Left ventricle myocardium inferior (tissue), 1 donor: ENCODE measurements around the gene SLFN13. TPM values are rescaled to one million over a fixed set of nuclear protein-coding genes. Genes with fewer than 3 reads are reported as not detected.
A peak's percentile ranks its signal among the peaks of the same experiment; 100 is the strongest.

Source experiments
- DNase-seq: peaks from one replicate; pipeline ENCODE4 v3.0.0-alpha.2; 2020
- H3K27ac ChIP-seq: fragments of 200-600 bp; replicated peaks from 2 replicates; pipeline ENCODE4 v1.8.0; 2021
- H3K27me3 ChIP-seq: fragments of 200-600 bp; 2 replicates; pipeline ENCODE4 v1.8.0; 2021; ENCODE audit warnings: low read depth
- H3K36me3 ChIP-seq: fragments of 200-600 bp; 2 replicates; pipeline ENCODE4 v1.8.0; 2021
- H3K4me1 ChIP-seq: fragments of 200-600 bp; 2 replicates; pipeline ENCODE4 v1.8.0; 2021
- H3K4me3 ChIP-seq: fragments of 200-600 bp; 2 replicates; pipeline ENCODE4 v1.8.0; 2021; ENCODE audit warnings: mild to moderate bottlenecking, moderate library complexity
- H3K9me3 ChIP-seq: fragments of 200-600 bp; replicated peaks from 2 replicates; pipeline ENCODE4 v1.8.0; 2021
- intact Hi-C: fragments of 100-400 bp; cut with micrococcal nuclease; formaldehyde crosslinking; loops from one replicate; pipeline ENCODE4 v1.11.0; 2022
- total RNA-seq: library from RNA; stranded (reverse); fragmentation: NEBNext Ultra II Directional; extraction: Animal tissue kit (Norgen Biotek cat#: 25700); gene quantifications from one replicate; pipeline ENCODE4 v1.2.1, GENCODE V29; 2021
- TF ChIP-seq, protein P1 (sequence below): fragments of 200-600 bp; IDR thresholded peaks from 2 replicates; pipeline ENCODE4 v1.8.0; 2021; ENCODE audit warnings: antibody characterized with exemption, mild to moderate bottlenecking, borderline replicate concordance
- donor health status: DM: no; HTN: yes; CAD: no; lungs with severe emphysema.

Gene SLFN13
- total RNA-seq, 1 donor from 2014 or later, result 3.4 TPM

DNA sequence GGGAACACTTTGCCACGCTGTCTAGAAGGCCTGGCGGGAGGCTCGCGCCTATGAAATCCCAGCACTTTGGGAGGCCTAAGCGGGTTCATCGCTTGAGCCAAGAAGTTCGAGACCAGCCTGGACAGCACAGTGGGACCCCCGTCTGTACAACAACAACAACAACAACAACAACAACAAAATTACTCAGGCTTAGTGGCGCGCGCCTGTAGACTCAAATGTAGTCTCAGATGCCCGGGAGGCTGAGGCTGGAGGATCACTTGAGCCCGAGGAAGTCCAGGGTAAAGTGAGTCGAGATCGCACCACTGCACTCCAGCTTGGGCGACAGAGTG lies 297 bp upstream of the SLFN13 start:
- H3K27me3 ChIP-seq, result peaks cover 58% of the 10 kb centered on the region

DNA sequence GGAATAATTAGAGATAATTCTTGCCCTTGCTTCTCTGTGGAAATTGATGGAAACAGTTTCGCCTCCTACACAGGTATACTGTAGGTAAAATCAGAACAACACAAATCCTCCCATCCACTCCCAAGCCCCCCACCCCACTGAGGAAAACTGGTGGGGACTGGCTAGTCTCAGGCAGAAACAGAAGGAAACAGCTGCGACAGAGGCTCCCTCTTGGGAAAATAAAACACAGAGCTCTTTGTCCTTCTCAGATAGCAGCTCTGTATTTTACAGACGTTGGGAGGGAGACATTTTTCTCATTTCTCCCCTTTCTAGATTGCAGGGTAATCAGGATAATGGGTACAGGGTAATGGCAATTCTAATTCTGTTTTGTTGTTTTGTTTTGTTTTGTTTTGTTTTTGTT lies 1.1 kb downstream of the SLFN13 start:
- H3K27ac ChIP-seq, result peak overlapping the region; percentile 72
- no peak for DNase-seq
- peaks cover 57% of the 10 kb centered on the region for H3K27me3 ChIP-seq
- H3K36me3 ChIP-seq, result no peaks in the 10 kb centered on the region
- TF ChIP-seq, protein P1, sequence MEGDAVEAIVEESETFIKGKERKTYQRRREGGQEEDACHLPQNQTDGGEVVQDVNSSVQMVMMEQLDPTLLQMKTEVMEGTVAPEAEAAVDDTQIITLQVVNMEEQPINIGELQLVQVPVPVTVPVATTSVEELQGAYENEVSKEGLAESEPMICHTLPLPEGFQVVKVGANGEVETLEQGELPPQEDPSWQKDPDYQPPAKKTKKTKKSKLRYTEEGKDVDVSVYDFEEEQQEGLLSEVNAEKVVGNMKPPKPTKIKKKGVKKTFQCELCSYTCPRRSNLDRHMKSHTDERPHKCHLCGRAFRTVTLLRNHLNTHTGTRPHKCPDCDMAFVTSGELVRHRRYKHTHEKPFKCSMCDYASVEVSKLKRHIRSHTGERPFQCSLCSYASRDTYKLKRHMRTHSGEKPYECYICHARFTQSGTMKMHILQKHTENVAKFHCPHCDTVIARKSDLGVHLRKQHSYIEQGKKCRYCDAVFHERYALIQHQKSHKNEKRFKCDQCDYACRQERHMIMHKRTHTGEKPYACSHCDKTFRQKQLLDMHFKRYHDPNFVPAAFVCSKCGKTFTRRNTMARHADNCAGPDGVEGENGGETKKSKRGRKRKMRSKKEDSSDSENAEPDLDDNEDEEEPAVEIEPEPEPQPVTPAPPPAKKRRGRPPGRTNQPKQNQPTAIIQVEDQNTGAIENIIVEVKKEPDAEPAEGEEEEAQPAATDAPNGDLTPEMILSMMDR, result no peak
- intact Hi-C loops, result no loop called here
- peaks cover 25% of the 10 kb centered on the region for H3K4me1 ChIP-seq
- peak overlapping the region; percentile 70 for H3K4me3 ChIP-seq
- H3K9me3 ChIP-seq, result no peaks in the 10 kb centered on the region

More for the DNA sequence above, 297 bp upstream of the SLFN13 start:
- H3K27ac ChIP-seq, result peak overlapping the region; percentile 72
- H3K9me3 ChIP-seq, result no peaks in the 10 kb centered on the region
- H3K36me3 ChIP-seq, result no peaks in the 10 kb centered on the region
- intact Hi-C loops, result no loop called here
- DNase-seq, result no peak
- H3K4me1 ChIP-seq, result peaks cover 25% of the 10 kb centered on the region
- TF ChIP-seq, protein P1, result no peak
- peak overlapping the region; percentile 70 for H3K4me3 ChIP-seq

DNA sequence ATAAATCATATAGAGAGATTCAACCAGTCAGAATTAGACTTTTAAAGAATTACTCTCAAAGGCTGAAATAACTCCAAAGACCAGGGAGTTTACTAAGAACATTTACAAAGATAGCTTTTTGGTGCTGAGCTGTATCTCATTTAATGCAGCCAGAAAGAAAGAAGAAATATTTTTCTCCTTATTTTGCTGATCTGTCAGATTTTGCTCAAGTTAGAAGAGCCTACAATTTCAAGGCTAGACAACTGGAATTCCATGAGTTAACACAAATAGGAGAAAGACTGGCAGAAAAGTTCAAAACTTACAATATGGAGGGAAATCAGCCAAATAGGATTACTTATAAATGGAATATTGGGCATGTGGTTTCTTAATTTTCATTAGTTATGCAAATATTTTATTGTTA lies 10.1 kb downstream of the SLFN13 start:
- H3K4me1 ChIP-seq, result peaks cover 12% of the 10 kb centered on the region
- TF ChIP-seq, protein P1, result no peak
- intact Hi-C loops, result no loop called here
- H3K4me3 ChIP-seq, result no peak overlapping the region
- H3K27me3 ChIP-seq, result no peaks in the 10 kb centered on the region
- no peak for DNase-seq
- H3K9me3 ChIP-seq, result no peaks in the 10 kb centered on the region
- no peaks in the 10 kb centered on the region for H3K36me3 ChIP-seq
- no peak overlapping the region for H3K27ac ChIP-seq

DNA sequence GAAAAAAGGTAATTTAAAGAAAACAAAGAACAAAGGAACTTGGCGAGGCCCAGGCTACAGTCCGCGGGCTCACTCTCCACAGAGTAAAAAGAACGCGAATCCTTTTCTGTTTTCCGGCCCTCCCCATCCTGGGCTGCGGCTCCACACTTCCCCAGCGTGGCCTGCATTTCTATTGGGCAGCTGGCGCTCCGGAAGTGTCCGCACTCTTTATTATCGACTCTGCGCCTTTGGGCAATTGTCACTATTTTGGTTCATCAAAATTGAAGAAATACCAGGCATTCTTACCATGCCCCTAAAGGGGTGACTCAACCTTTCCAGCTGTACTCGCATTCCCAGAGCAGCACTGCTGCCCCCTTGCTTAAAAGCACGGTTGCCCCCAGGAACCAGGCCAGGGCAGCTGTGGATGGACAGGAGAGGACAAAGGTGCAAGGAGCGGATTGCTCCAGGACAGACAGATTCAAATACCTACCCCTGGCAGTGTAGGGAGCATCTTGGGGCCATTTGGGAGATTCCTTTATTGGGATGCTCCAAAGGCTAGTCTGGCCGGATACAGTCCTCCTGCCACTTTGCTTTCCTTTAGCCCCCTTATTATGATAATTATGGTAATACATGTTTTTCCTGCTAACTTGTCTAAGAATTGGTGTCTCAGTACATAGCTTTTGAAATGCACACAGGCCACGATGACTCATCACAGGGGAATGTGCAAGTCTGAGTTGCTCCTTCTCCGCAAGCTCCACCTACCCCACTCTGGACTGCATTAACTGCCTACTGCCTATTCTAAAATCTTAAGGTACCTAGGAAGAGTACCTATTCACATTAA lies 15.3 kb downstream of the SLFN13 start:
- Histone ChIP-seq H3K27me3 (no peaks in the 10 kb centered on the region), H3K27ac (peak overlapping the region; percentile 93), H3K4me1 (peaks cover 34% of the 10 kb centered on the region), H3K36me3 (no peaks in the 10 kb centered on the region), H3K9me3 (no peaks in the 10 kb centered on the region), H3K4me3 (peak overlapping the region; percentile 70)
- TF ChIP-seq, protein P1, result peak; percentile 37
- intact Hi-C loops, result loop anchor here (2.0 kb wide), 1 partner anchor 120 kb away; no protein-coding TSS in a partner anchor
- DNase-seq, result peak; percentile 56

- intact Hi-C loops, result loop anchor here (2.0 kb wide), 1 partner anchor 120 kb away; no protein-coding TSS in a partner anchor
- Histone ChIP-seq H3K9me3 (no peaks in the 10 kb centered on the region), H3K4me3 (peak within 1 kb of the TSS; percentile 70), H3K4me1 (peaks cover 34% of the 10 kb centered on the region), H3K27me3 (no peaks in the 10 kb centered on the region), H3K36me3 (no peaks in the 10 kb centered on the region), H3K27ac (peak within 1 kb of the TSS; percentile 93)
- TF ChIP-seq, protein P1, result no peak
- peak; percentile 45 for DNase-seq
Observed at GRCh38 chr17:35432176-35433074, 16.1 kb downstream of the SLFN13 start, which contains the start of gene SLFN12. TSS of gene SLFN12 (minus strand) at chr17:35432500. CDS start at chr17:35423028, 9,472 bp downstream.
